ENCODE data around the gene DNAI4. TPM values are rescaled to one million over a fixed set of nuclear protein-coding genes. Genes with fewer than 3 reads are reported as not detected.
"Not testable (repeated sequence)": the region's sequence is repeated elsewhere in the genome, so short reads cannot be mapped to it uniquely, and the experiment has no call there.

The DNAI4 gene
- total and polyA plus RNA-seq, 2 of the 4 experiments (the other 2 are of a cell fraction) = 0.63 to 1.6 TPM

- H3K4me3 ChIP-seq (ENCODE audit: insufficient read depth, low read depth, low read length); H3K27ac ChIP-seq (ENCODE audit: insufficient read depth, low read length); H4K5ac ChIP-seq (ENCODE audit: low read depth, low read length); DNase-seq; intact Hi-C loops (cut with micrococcal nuclease); H3K56ac ChIP-seq (ENCODE audit: extremely low read depth, insufficient read depth, low read length); H2BK5ac ChIP-seq (ENCODE audit: low read depth, low read length, poor library complexity, severe bottlenecking); H2AK5ac ChIP-seq (ENCODE audit: low read depth, low read length); H3K14ac ChIP-seq (replicated peaks; ENCODE audit: low read depth, low read length); H3K4me2 ChIP-seq (ENCODE audit: low read depth, low read length); H2BK120ac ChIP-seq (ENCODE audit: low read depth, low read length); H4K8ac ChIP-seq (ENCODE audit: low read depth in 2 of 2, low read length in 2 of 2); BruUV-seq (replicated peaks); H3K4me1 ChIP-seq (ENCODE audit: control insufficient read depth, insufficient read depth, low read length); H3K27me3 ChIP-seq (ENCODE audit: control insufficient read depth, insufficient read depth, low read length); H4K91ac ChIP-seq (ENCODE audit: insufficient read depth, low read depth, low read length); ATAC-seq (ENCODE audit: low read depth); H3K23ac ChIP-seq (ENCODE audit: low read depth, low read length); H3K9me3 ChIP-seq (ENCODE audit: control insufficient read depth, insufficient read depth, low read length); H2BK15ac ChIP-seq (ENCODE audit: low read depth, low read length); CTCF ChIA-PET; H2BK20ac ChIP-seq (ENCODE audit: low read depth, low read length); H3K36me3 ChIP-seq (ENCODE audit: control insufficient read depth, insufficient read depth, low read length); H2AFZ ChIP-seq (replicated peaks; ENCODE audit: low read length, poor library complexity); H3K9me1 ChIP-seq (ENCODE audit: insufficient read depth, low read length); H3K18ac ChIP-seq (ENCODE audit: low read depth, low read length); H2AK9ac ChIP-seq (replicated peaks; ENCODE audit: low read depth, low read length, poor library complexity); POLR2A ChIA-PET (ENCODE audit: unreplicated experiment); H3K4ac ChIP-seq (ENCODE audit: low read depth, low read length); dilution Hi-C loops (cut with HindIII; ENCODE audit: low sequenced_read_pairs, unreplicated experiment); in situ Hi-C loops (cut with MboI; ENCODE audit: low sequenced_read_pairs); H3K79me1 ChIP-seq (ENCODE audit: low read depth in 1 of 2, low read length in 2 of 2); H4K20me1 ChIP-seq (ENCODE audit: insufficient read depth, low read length); H3K9ac ChIP-seq (ENCODE audit: low read depth, low read length): not testable (repeated sequence)
- WGBS, 2 experiments (ENCODE audit: extremely low coverage in 2 of 2, insufficient read length in 1 of 2) = no CpG with 5 or more reads among the region's 2 CpGs
Measured at GRCh38 chr1:66785800-66786199, 138.9 kb downstream of the DNAI4 start.

All from IMR-90 (cell line).